ENCODE measurements around the gene B3GAT3.
A peak's percentile ranks its signal among the peaks of the same experiment; 100 is the strongest.

B3GAT3 gene

DNA sequence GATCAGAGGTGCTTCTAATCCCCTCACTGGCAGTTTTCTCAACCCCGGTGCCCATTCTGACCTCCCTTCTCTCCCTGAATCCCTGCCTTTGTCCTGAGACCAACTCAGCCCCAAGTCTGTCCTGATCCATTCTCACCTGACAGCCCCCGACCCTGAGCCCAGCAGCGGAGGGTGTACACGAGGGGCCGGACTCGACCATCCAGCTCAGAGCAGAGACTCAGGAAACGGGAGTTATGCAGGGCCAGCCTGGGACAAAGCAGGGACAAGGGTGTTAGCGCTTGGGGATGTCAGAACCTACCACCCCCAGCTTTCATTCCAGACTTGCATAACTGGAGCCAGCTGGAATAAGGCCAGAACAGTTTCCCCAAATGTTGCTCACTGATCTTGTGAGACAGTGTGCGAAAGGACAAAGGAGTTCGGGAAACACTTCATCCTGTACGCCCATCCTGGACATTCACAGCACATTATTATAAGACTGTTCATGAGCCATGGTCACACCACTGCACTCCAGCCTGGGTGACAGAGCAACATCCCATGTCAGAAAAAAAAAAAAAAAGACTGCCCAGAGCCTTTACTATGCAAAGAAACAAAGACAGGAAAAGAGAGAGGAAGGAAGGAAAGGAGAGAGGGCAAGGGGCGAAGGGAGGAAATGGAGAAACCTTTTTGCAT, 44.6 kb downstream of the B3GAT3 start:
- ChIA-PET POLR2A (ENCODE audit: low non-redundant PET) (no interaction called here), CTCF (no interaction called here)
- TF ChIP-seq, protein P1, sequence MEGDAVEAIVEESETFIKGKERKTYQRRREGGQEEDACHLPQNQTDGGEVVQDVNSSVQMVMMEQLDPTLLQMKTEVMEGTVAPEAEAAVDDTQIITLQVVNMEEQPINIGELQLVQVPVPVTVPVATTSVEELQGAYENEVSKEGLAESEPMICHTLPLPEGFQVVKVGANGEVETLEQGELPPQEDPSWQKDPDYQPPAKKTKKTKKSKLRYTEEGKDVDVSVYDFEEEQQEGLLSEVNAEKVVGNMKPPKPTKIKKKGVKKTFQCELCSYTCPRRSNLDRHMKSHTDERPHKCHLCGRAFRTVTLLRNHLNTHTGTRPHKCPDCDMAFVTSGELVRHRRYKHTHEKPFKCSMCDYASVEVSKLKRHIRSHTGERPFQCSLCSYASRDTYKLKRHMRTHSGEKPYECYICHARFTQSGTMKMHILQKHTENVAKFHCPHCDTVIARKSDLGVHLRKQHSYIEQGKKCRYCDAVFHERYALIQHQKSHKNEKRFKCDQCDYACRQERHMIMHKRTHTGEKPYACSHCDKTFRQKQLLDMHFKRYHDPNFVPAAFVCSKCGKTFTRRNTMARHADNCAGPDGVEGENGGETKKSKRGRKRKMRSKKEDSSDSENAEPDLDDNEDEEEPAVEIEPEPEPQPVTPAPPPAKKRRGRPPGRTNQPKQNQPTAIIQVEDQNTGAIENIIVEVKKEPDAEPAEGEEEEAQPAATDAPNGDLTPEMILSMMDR (conservative IDR thresholded peaks at IDR 0.05; ENCODE audit: low read depth) = no peak
- no peak for DNase-seq (ENCODE audit: low spot score)
- H3K27ac ChIP-seq = peak overlapping the region; percentile 86

DNA sequence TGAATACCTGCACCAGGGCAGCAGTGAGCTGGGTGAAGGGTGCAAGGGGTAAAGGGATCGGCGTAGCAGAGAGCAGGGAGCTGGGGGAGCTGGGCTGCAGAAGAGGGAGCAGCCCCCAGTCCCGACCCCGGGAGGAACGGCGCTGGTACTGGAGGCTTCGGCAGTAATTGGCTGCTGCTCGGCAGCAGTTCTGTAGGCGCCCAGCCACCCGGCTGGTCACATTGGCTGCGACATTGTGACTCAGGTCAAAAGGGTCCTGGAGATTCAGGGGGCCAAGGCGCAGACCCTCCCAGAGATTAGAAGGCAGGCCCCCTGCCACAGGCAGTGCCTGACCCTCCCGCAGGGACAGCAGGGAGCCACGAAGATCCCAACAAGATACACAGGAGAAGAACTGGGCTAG, 45.9 kb downstream of the B3GAT3 start:
- CTCF ChIA-PET = no interaction called here
- no peak for DNase-seq (ENCODE audit: low spot score)
- POLR2A ChIA-PET (ENCODE audit: low non-redundant PET) = no interaction called here
- peak overlapping the region; percentile 86 for H3K27ac ChIP-seq
- TF ChIP-seq, protein P1 (conservative IDR thresholded peaks at IDR 0.05; ENCODE audit: low read depth) = no peak

DNA sequence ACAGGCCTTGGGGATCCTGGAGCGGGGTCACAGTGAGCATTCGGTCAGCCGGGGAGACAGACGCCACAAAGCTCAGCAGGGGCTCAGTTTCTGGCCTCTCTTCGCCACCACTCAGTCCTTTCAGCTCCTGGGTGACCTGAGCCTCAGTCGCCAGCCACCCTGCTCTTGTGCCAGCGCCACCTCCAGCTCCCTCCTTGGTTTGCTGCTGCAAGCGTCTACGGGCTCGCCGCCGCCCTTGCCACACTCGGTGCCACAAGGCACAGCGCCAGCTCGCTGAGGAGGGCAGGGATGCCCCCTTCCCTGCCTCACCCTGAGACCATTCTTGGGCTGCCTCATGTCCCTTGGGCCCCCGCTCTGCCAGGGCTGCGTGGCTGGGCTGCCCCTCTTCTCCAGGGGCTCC, 46.6 kb downstream of the B3GAT3 start:
- no peak for DNase-seq (ENCODE audit: low spot score)
- peak overlapping the region; percentile 86 for H3K27ac ChIP-seq
- POLR2A ChIA-PET (ENCODE audit: low non-redundant PET) = interaction anchor here (1.9 kb wide), 1 partner anchor 17 kb away, joined by 12 read pairs; the partner anchor contains the start of gene TUT1
- TF ChIP-seq, protein P1 (conservative IDR thresholded peaks at IDR 0.05; ENCODE audit: low read depth) = no peak
- CTCF ChIA-PET = no interaction called here

DNA sequence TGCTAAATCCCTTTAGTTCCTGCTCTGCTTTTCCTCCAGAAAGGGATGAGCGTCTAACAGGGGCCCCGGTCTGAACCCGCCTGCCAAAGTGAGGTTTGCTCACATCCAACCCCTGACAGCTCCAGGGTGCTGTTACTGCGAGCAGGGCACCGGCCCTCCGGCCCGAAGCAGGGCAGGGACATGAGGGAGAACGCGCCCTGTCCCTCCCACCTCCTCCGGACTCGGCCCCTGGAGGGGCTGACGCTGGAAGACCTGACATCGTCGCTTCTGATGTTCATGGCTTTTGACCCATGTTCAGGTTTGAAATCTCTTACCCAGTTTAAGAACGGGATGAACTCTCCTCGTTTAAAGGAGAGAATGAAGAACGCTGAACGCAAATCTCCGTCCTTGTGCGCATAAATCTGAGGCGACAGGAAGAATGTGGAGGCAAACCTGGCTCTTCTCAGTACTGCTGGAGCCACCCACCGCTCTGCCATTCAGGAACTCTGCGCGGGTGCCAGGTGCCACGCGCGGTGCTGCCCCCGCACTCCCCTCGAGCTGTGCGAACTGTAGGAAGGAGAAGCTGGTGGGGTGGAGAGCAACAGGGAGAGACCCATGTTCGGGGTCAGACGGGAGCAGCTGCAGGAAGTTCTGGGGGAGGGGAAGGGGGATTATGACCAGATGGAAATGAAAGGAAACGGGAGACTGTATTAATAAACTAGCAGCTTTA, 47.3 kb downstream of the B3GAT3 start:
- TF ChIP-seq, protein P1 (conservative IDR thresholded peaks at IDR 0.05; ENCODE audit: low read depth) = no peak
- POLR2A ChIA-PET (ENCODE audit: low non-redundant PET) = interaction anchor here (0.6 to 1.9 kb wide), 10 partner anchors 10 to 97 kb away, joined by 3 to 12 read pairs (median 4); partner anchors contain the start of genes AHNAK, LBHD1, TUT1 and UQCC3
- peak; percentile 24 for DNase-seq (ENCODE audit: low spot score)
- H3K27ac ChIP-seq = peak overlapping the region; percentile 86
- CTCF ChIA-PET = no interaction called here

DNA sequence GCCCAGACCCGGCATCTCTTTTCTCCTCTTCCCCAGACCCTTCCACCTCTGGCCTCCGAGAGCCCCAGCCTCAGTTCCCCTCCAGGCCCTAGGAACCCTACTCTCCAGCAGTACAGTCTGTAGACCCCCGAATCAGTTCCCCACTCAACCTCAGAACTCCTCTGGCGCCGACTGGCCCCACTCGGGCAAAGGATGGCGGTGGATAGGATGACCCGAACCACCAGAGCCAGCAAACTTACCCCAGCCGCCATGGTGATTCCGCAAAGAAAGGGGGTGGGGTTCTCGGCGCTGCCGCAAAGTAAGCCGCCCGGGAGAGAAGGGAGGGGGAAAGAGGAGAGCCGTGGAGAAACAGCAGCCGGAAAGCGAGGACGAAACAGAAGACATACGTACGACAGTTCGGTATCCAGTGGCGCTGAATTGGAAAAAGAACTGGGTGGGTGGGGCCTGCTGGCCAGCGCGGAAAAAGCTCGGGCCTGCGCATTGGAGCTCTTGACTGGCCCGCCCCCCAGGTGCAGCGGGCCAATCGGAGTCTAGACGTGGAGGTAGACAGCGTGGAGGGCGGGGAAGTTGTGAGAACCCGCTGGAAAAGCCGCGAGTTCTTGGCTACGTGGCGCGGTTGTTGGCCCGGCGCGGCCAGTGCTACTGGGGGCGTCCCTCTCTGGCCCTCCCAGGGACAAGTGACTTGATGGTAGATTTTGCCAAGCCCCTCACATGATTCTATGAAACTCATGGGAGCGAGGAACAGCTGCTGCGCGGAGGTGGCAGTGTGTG, 48.0 kb downstream of the B3GAT3 start, which contains the start of gene EEF1G:
Gene EEF1G (minus strand): TSS at position 300 of the 771 bp plus-strand sequence. CDS start 49 bp downstream, at position 251.
- TF ChIP-seq, protein P1 (conservative IDR thresholded peaks at IDR 0.05; ENCODE audit: low read depth) = no peak
- CTCF ChIA-PET = interaction anchor here (0.8 kb wide), 1 partner anchor 149 kb away, joined by 3 read pairs; no protein-coding TSS in a partner anchor
- peak within 1 kb of the TSS; percentile 86 for H3K27ac ChIP-seq
- DNase-seq (ENCODE audit: low spot score) = peak; percentile 99
- POLR2A ChIA-PET (ENCODE audit: low non-redundant PET) = interaction anchor here (0.6 to 1.9 kb wide), 10 partner anchors 9 to 98 kb away, joined by 3 to 12 read pairs (median 4); partner anchors contain the start of genes AHNAK, LBHD1, TUT1 and UQCC3

All from RWPE1 (cell line).